Right hindlimb (tissue), 1 donor: Measurements from ENCODE around the gene MTHFSD.

Source experiments
- DNase-seq: peaks from one replicate; pipeline ENCODE4 v3.0.0-alpha.2; 2018

The MTHFSD gene

GRCh38 chr16:86499889-86500707 is 54.9 kb downstream of the MTHFSD start:
- no peak for DNase-seq

GRCh38 chr16:86499440-86499786 is 55.6 kb downstream of the MTHFSD start:
- no peak for DNase-seq

GRCh38 chr16:86498671-86499439 is 56.2 kb downstream of the MTHFSD start:
- DNase-seq, result no peak

- no peak for DNase-seq
Observed at GRCh38 chr16:86498155-86498670, 56.8 kb downstream of the MTHFSD start.

- DNase-seq, result no peak
Observed at GRCh38 chr16:86497551-86498021, 57.4 kb downstream of the MTHFSD start.

GRCh38 chr16:86496929-86497461 is 58.0 kb downstream of the MTHFSD start:
- no peak for DNase-seq

- no peak for DNase-seq
Observed at GRCh38 chr16:86496262-86496928, 58.6 kb downstream of the MTHFSD start.

GRCh38 chr16:86495756-86496261 is 59.2 kb downstream of the MTHFSD start:
- no peak for DNase-seq

GRCh38 chr16:86495357-86495701 is 59.7 kb downstream of the MTHFSD start:
- no peak for DNase-seq

GRCh38 chr16:86494565-86495356 is 60.3 kb downstream of the MTHFSD start:
- no peak for DNase-seq

GRCh38 chr16:86494039-86494564 is 60.9 kb downstream of the MTHFSD start:
- DNase-seq, result no peak

- DNase-seq, result no peak
Observed at GRCh38 chr16:86492961-86493629, 61.9 kb downstream of the MTHFSD start.

- no peak for DNase-seq
Observed at GRCh38 chr16:86492267-86492960, 62.6 kb downstream of the MTHFSD start.

- DNase-seq, result no peak
Observed at GRCh38 chr16:86491640-86492023, 63.4 kb downstream of the MTHFSD start.

- DNase-seq, result no peak
Observed at GRCh38 chr16:86490859-86491639, 64.0 kb downstream of the MTHFSD start.

GRCh38 chr16:86485746-86486145 is 69.3 kb downstream of the MTHFSD start:
- DNase-seq, result no peak

GRCh38 chr16:86484240-86484639 is 70.8 kb downstream of the MTHFSD start:
- DNase-seq, result no peak

- no peak for DNase-seq
Observed at GRCh38 chr16:86481607-86482006, 73.4 kb downstream of the MTHFSD start.

- no peak for DNase-seq
Observed at GRCh38 chr16:86480444-86480843, 74.6 kb downstream of the MTHFSD start.
